ENCODE results near the gene TPSG1. TPM values are rescaled to one million over a fixed set of nuclear protein-coding genes. Genes with fewer than 3 reads are reported as not detected.

TPSG1 gene
- polyA plus RNA-seq, 1 donor (not counting 4 experiments of a cell fraction or from before 2014, with no cell fraction given): not detected

- Histone ChIP-seq H3K9me3 (ENCODE audit: control insufficient read depth, low read depth, low read length) (peaks cover 2% of the 10 kb centered on the region), H3K4me1 (ENCODE audit: control insufficient read depth, extremely low read depth, insufficient read depth, low read length) (no peaks in the 10 kb centered on the region), H3K36me3 (ENCODE audit: control insufficient read depth in 2 of 2, extremely low read depth in 1 of 2, insufficient read depth in 2 of 2, low read length in 2 of 2) (no peaks in the 10 kb centered on the region), H3K9ac (ENCODE audit: control insufficient read depth, extremely low read depth, insufficient read depth, low read length) (no peak overlapping the region), H3K27me3 (ENCODE audit: control insufficient read depth, extremely low read depth, insufficient read depth, low read length) (peaks cover 5% of the 10 kb centered on the region), H3K27ac (ENCODE audit: control insufficient read depth, insufficient read depth, low read length) (no peak overlapping the region), H4K20me1 (ENCODE audit: control insufficient read depth, extremely low read depth, insufficient read depth, low read length) (no peaks in the 10 kb centered on the region), H3K4me2 (ENCODE audit: control insufficient read depth, extremely low read depth, insufficient read depth, low read depth, low read length) (no peak overlapping the region), H2AFZ (ENCODE audit: control insufficient read depth, low read length) (no peak overlapping the region), H3K4me3 (ENCODE audit: control insufficient read depth in 2 of 3, extremely low read depth in 1 of 3, insufficient read depth in 2 of 3, low read depth in 1 of 3, low read length in 3 of 3) (no peak overlapping the region), H3K9me1 (ENCODE audit: control insufficient read depth, extremely low read depth, insufficient read depth, low read length) (no peaks in the 10 kb centered on the region), H3K79me2 (ENCODE audit: control insufficient read depth, insufficient read depth, low read length) (no peaks in the 10 kb centered on the region)
- dilution Hi-C loops (cut with MboI; ENCODE audit: extremely low pct_ligation_motif_present, low sequenced_read_pairs): no loop called here
- no peak for TF ChIP-seq EZH2 (IDR thresholded peaks at IDR 0.05; ENCODE audit: low read length)
- no peak for TF ChIP-seq CTCF (optimal IDR thresholded peaks at IDR 0.05 in 1 of 3, IDR thresholded peaks at IDR 0.05 in 1 of 3, conservative IDR thresholded peaks at IDR 0.05 in 1 of 3; ENCODE audit: extremely low read depth in 1 of 3, insufficient read depth in 2 of 3, low read length in 3 of 3)
- FAIRE-seq (no peak), DNase-seq (ENCODE audit: low read depth, low spot score) (no peak)
These were observed 9.3 kb downstream of the TPSG1 start for GRCh38 chr16:1215574-1216295.

GRCh38 chr16:1214719-1215118 lies 10.3 kb downstream of the TPSG1 start:
- Histone ChIP-seq H3K27ac (ENCODE audit: control insufficient read depth, insufficient read depth, low read length) (no peak overlapping the region), H3K79me2 (ENCODE audit: control insufficient read depth, insufficient read depth, low read length) (no peaks in the 10 kb centered on the region), H4K20me1 (ENCODE audit: control insufficient read depth, extremely low read depth, insufficient read depth, low read length) (no peaks in the 10 kb centered on the region), H3K4me1 (ENCODE audit: control insufficient read depth, extremely low read depth, insufficient read depth, low read length) (no peaks in the 10 kb centered on the region), H3K9ac (ENCODE audit: control insufficient read depth, extremely low read depth, insufficient read depth, low read length) (no peak overlapping the region), H3K36me3 (ENCODE audit: control insufficient read depth in 2 of 2, extremely low read depth in 1 of 2, insufficient read depth in 2 of 2, low read length in 2 of 2) (no peaks in the 10 kb centered on the region), H3K27me3 (ENCODE audit: control insufficient read depth, extremely low read depth, insufficient read depth, low read length) (peaks cover 5% of the 10 kb centered on the region), H3K4me2 (ENCODE audit: control insufficient read depth, extremely low read depth, insufficient read depth, low read depth, low read length) (no peak overlapping the region), H3K9me1 (ENCODE audit: control insufficient read depth, extremely low read depth, insufficient read depth, low read length) (no peaks in the 10 kb centered on the region), H3K9me3 (ENCODE audit: control insufficient read depth, low read depth, low read length) (peaks cover 2% of the 10 kb centered on the region), H2AFZ (ENCODE audit: control insufficient read depth, low read length) (no peak overlapping the region), H3K4me3 (ENCODE audit: control insufficient read depth in 2 of 3, extremely low read depth in 1 of 3, insufficient read depth in 2 of 3, low read depth in 1 of 3, low read length in 3 of 3) (no peak overlapping the region)
- TF ChIP-seq EZH2 (IDR thresholded peaks at IDR 0.05; ENCODE audit: low read length) (no peak), CTCF (optimal IDR thresholded peaks at IDR 0.05 in 1 of 3, IDR thresholded peaks at IDR 0.05 in 1 of 3, conservative IDR thresholded peaks at IDR 0.05 in 1 of 3; ENCODE audit: extremely low read depth in 1 of 3, insufficient read depth in 2 of 3, low read length in 3 of 3) (no peak)
- FAIRE-seq: no peak
- DNase-seq (ENCODE audit: low read depth, low spot score): no peak
- dilution Hi-C loops (cut with MboI; ENCODE audit: extremely low pct_ligation_motif_present, low sequenced_read_pairs): no loop called here
